ENCODE data around the gene NUDT3.
"Not testable (repeated sequence)": the region's sequence is repeated elsewhere in the genome, so short reads cannot be mapped to it uniquely, and the experiment has no call there.

The NUDT3 gene

GRCh38 chr6:34284563-34285447, 107.7 kb downstream of the NUDT3 start:
- DNase-seq (ENCODE audit: low read depth): peak; percentile 62

- no peak for DNase-seq (ENCODE audit: low read depth)
Measured at GRCh38 chr6:34281702-34282334, 110.7 kb downstream of the NUDT3 start.

- no peak for DNase-seq (ENCODE audit: low read depth)
Measured at GRCh38 chr6:34280216-34280615, 112.3 kb downstream of the NUDT3 start.

GRCh38 chr6:34278833-34279232, 113.6 kb downstream of the NUDT3 start:
- no peak for DNase-seq (ENCODE audit: low read depth)

- no peak for DNase-seq (ENCODE audit: low read depth)
Measured at GRCh38 chr6:34277763-34278112, 114.7 kb downstream of the NUDT3 start.

GRCh38 chr6:34276881-34277762, 115.3 kb downstream of the NUDT3 start:
- no peak for DNase-seq (ENCODE audit: low read depth)

GRCh38 chr6:34276191-34276590, 116.3 kb downstream of the NUDT3 start:
- no peak for DNase-seq (ENCODE audit: low read depth)

GRCh38 chr6:34275128-34275804, 117.2 kb downstream of the NUDT3 start:
- no peak for DNase-seq (ENCODE audit: low read depth)

- no peak for DNase-seq (ENCODE audit: low read depth)
Measured at GRCh38 chr6:34274129-34274528, 118.3 kb downstream of the NUDT3 start.

- DNase-seq (ENCODE audit: low read depth): peak; percentile 90
Measured at GRCh38 chr6:34273242-34273805, 119.1 kb downstream of the NUDT3 start.

- DNase-seq (ENCODE audit: low read depth): no peak
Measured at GRCh38 chr6:34272013-34272926, 120.2 kb downstream of the NUDT3 start.

GRCh38 chr6:34269658-34270341, 122.7 kb downstream of the NUDT3 start:
- not testable (repeated sequence) for DNase-seq (ENCODE audit: low read depth)

- not testable (repeated sequence) for DNase-seq (ENCODE audit: low read depth)
Measured at GRCh38 chr6:34269132-34269531, 123.3 kb downstream of the NUDT3 start.

- no peak for DNase-seq (ENCODE audit: low read depth)
Measured at GRCh38 chr6:34267746-34268145, 124.7 kb downstream of the NUDT3 start.

GRCh38 chr6:34263484-34263883, 129.0 kb downstream of the NUDT3 start:
- not testable (repeated sequence) for DNase-seq (ENCODE audit: low read depth)

GRCh38 chr6:34260576-34261267, 131.7 kb downstream of the NUDT3 start:
- DNase-seq (ENCODE audit: low read depth): no peak

- no peak for DNase-seq (ENCODE audit: low read depth)
Measured at GRCh38 chr6:34259529-34260069, 132.9 kb downstream of the NUDT3 start.

- DNase-seq (ENCODE audit: low read depth): not testable (repeated sequence)
Measured at GRCh38 chr6:34252395-34252794, 140.1 kb downstream of the NUDT3 start.
